HL-60 (cell line): Measurements from ENCODE around the gene WIPF1.
A peak's percentile ranks its signal among the peaks of the same experiment; 100 is the strongest.

Experiments
- DNase-seq, 2 experiments: peaks; one replicate each; pipeline ENCODE4 v3.0.0-alpha.2; 2010 to 2020; ENCODE audit warnings: low read depth in 1 of 2, low spot score in 1 of 2
- H3K27ac ChIP-seq: fragments of 250-450 bp; sonication (Bioruptor Pico); replicated peaks from 2 replicates; pipeline ENCODE4 v1.5.1; 2020; ENCODE audit warnings: mild to moderate bottlenecking, moderate library complexity
- H3K27me3 ChIP-seq: fragments of 250-450 bp; sonication (Bioruptor Pico); 2 replicates; pipeline ENCODE4 v1.5.1; 2021; ENCODE audit warnings: mild to moderate bottlenecking, moderate library complexity; ENCODE audit not compliant: insufficient read depth, poor library complexity, severe bottlenecking
- H3K4me3 ChIP-seq: replicated peaks from 2 replicates; pipeline ENCODE4 v1.5.1; 2011; ENCODE audit warnings: mild to moderate bottlenecking, control low read depth, low read length; ENCODE audit not compliant: insufficient read depth
- GABPA ChIP-seq: IDR thresholded peaks from 2 replicates; pipeline ENCODE4 v1.6.1; 2012; ENCODE audit warnings: low read depth
- POLR2AphosphoS5 ChIP-seq: IDR thresholded peaks from 2 replicates; pipeline ENCODE4 v1.6.1; 2012; ENCODE audit warnings: low read depth
- REST ChIP-seq: IDR thresholded peaks from 2 replicates; pipeline ENCODE4 v1.6.1; 2012; ENCODE audit warnings: low read depth; ENCODE audit not compliant: insufficient replicate concordance
- SPI1 ChIP-seq: IDR thresholded peaks from 2 replicates; pipeline ENCODE4 v1.6.1; 2012; ENCODE audit warnings: low read depth, mild to moderate bottlenecking, borderline replicate concordance
- TF ChIP-seq, protein P1 (sequence below): IDR thresholded peaks from one replicate; pipeline ENCODE4 v1.5.1; 2011; ENCODE audit warnings: low read length, control low read depth, inconsistent platforms; ENCODE audit not compliant: insufficient read depth

WIPF1 gene

DNA sequence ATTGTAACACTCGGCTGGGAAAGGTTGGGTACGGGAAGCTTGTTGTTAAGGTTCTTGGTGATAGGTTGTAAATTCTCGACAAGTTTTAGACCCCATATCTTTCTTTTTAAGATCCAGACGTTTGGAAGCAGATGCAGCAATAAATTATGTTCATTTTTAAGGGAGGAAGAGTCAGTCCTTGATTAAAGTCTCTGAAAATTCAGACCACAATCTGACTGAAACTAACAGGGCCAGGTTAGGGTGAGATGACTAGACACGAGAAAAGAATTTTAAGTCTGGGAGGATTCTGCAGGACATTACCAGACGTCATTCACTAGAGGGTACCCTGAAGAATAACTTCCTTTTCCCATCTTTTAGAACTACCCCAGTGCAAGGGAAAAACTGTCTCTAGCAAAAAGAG, 16.1 kb downstream of the WIPF1 start:
- DNase-seq, result no peak
- Histone ChIP-seq H3K27ac (no peak overlapping the region), H3K4me3 (no peak overlapping the region), H3K27me3 (no peaks in the 10 kb centered on the region)
- TF ChIP-seq GABPA (no peak), SPI1 (no peak), POLR2AphosphoS5 (no peak), REST (no peak)
- TF ChIP-seq, protein P1, sequence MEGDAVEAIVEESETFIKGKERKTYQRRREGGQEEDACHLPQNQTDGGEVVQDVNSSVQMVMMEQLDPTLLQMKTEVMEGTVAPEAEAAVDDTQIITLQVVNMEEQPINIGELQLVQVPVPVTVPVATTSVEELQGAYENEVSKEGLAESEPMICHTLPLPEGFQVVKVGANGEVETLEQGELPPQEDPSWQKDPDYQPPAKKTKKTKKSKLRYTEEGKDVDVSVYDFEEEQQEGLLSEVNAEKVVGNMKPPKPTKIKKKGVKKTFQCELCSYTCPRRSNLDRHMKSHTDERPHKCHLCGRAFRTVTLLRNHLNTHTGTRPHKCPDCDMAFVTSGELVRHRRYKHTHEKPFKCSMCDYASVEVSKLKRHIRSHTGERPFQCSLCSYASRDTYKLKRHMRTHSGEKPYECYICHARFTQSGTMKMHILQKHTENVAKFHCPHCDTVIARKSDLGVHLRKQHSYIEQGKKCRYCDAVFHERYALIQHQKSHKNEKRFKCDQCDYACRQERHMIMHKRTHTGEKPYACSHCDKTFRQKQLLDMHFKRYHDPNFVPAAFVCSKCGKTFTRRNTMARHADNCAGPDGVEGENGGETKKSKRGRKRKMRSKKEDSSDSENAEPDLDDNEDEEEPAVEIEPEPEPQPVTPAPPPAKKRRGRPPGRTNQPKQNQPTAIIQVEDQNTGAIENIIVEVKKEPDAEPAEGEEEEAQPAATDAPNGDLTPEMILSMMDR, result no peak

- no peak for DNase-seq
- no peak overlapping the region for H3K27ac ChIP-seq
- H3K27me3 ChIP-seq, result no peaks in the 10 kb centered on the region
- TF ChIP-seq REST (no peak), SPI1 (no peak), POLR2AphosphoS5 (no peak)
- no peak overlapping the region for H3K4me3 ChIP-seq
These were observed 16.7 kb downstream of the WIPF1 start for GRCh38 chr2:174580951-174581350.

DNA sequence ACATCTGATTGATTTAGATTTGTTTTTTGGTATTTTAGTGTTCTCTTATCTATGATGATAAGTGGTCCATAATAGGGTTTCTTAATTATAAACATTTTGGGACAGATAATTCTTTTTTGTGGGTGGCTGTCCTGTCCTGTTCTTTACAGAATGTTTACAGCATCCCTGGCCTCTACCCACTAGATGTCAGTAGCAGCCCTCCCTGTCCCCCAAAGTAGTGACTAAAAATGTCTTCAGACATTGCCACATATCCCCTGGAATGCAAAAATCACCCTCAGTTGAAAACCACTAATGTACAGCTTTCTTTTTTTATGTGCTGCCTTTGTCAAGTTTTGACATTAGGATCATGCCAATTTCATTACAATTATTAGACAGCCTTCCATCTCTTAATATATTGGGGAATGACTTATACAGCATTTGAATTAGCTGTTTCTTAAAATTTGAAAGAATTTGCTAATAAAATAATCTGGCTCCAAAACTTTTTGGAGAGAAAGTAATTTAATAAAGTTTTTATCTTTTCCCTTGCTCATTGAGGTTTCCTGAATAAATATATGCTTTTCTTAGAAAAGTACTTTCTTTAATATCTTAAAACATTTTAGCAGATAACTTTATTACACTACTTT, 19.5 kb downstream of the WIPF1 start:
- peak in 1 of 2 experiments; percentile 71 for DNase-seq
- TF ChIP-seq REST, result no peak
- TF ChIP-seq, protein P1, result peak; percentile 34
- Histone ChIP-seq H3K4me3 (no peak overlapping the region), H3K27ac (no peak overlapping the region), H3K27me3 (no peaks in the 10 kb centered on the region)
